DOHH2 (cell line): Measurements from ENCODE around the gene NXT1.

Experiments used
- H3F3A ChIP-seq: fragments of 200-600 bp; sonication (generic), shearing (Covaris generic); 2 replicates; pipeline ENCODE4 v1.6.0; 2016; ENCODE audit warnings: antibody characterized with exemption, mild to moderate bottlenecking; ENCODE audit not compliant: control insufficient read depth, insufficient read depth
- H3K27ac ChIP-seq: fragments of 200-600 bp; sonication (generic); 2 replicates; pipeline ENCODE4 v1.5.1; 2014; ENCODE audit warnings: low read depth, mild to moderate bottlenecking, low read length, moderate library complexity
- H3K27me3 ChIP-seq: fragments of 200-600 bp; sonication (generic); 2 replicates; pipeline ENCODE4 v1.6.1; 2014; ENCODE audit warnings: mild to moderate bottlenecking, low read length, mixed read lengths; ENCODE audit not compliant: control insufficient read depth
- H3K36me3 ChIP-seq: fragments of 200-600 bp; sonication (generic); 2 replicates; pipeline ENCODE4 v1.6.1; 2014; ENCODE audit warnings: mild to moderate bottlenecking, low read length, moderate library complexity, mixed read lengths; ENCODE audit not compliant: control insufficient read depth
- H3K4me1 ChIP-seq: fragments of 200-600 bp; sonication (generic); 2 replicates; pipeline ENCODE4 v1.6.1; 2014; ENCODE audit warnings: mild to moderate bottlenecking, low read length, mixed read lengths; ENCODE audit not compliant: control insufficient read depth
- H3K4me2 ChIP-seq: fragments of 200-600 bp; sonication (generic); 2 replicates; pipeline ENCODE4 v1.6.0; 2014; ENCODE audit warnings: mild to moderate bottlenecking, low read length, moderate library complexity
- H3K4me3 ChIP-seq: fragments of 200-600 bp; sonication (generic); 2 replicates; pipeline ENCODE4 v1.5.1; 2014; ENCODE audit warnings: mild to moderate bottlenecking, low read length, mixed read lengths
- H3K79me2 ChIP-seq: fragments of 200-600 bp; sonication (generic); 2 replicates; pipeline ENCODE4 v1.6.1; 2014; ENCODE audit warnings: mild to moderate bottlenecking, low read length, mixed read lengths; ENCODE audit not compliant: control insufficient read depth
- H3K9me2 ChIP-seq: fragments of 200-600 bp; sonication (generic); replicated peaks from 2 replicates; pipeline ENCODE4 v1.6.1; 2014; ENCODE audit warnings: mild to moderate bottlenecking, low read length, mixed read lengths; ENCODE audit not compliant: control insufficient read depth
- H3K9me3 ChIP-seq: fragments of 200-600 bp; sonication (generic); 2 replicates; pipeline ENCODE4 v1.6.1; 2014; ENCODE audit warnings: antibody characterized with exemption, low read length, mixed read lengths; ENCODE audit not compliant: control insufficient read depth, insufficient read depth
- H4K20me1 ChIP-seq: fragments of 200-600 bp; sonication (generic); 2 replicates; pipeline ENCODE4 v1.6.0; 2014; ENCODE audit warnings: low read depth, mild to moderate bottlenecking, antibody characterized with exemption, low read length, moderate library complexity; ENCODE audit not compliant: control insufficient read depth, insufficient read depth
- CTCF ChIP-seq: fragments of 200-600 bp; sonication (generic); IDR thresholded peaks from one replicate; pipeline ENCODE4 v1.5.1; 2014; ENCODE audit warnings: antibody characterized with exemption, mild to moderate bottlenecking, low read depth, low read length; ENCODE audit not compliant: poor library complexity, severe bottlenecking
- EZH2phosphoT487 ChIP-seq: fragments of 200-600 bp; sonication (generic); IDR thresholded peaks from 2 replicates; pipeline ENCODE4 v1.6.1; 2017; ENCODE audit warnings: borderline replicate concordance, mild to moderate bottlenecking, antibody characterized with exemption, low read length, moderate library complexity, mixed read lengths

The NXT1 gene

GRCh38 chr20:23397961-23398360, 47.4 kb downstream of the NXT1 start:
- no peak overlapping the region for H3K27ac ChIP-seq
- peaks cover 28% of the 10 kb centered on the region for H3K36me3 ChIP-seq
- H3K9me2 ChIP-seq = no peaks in the 10 kb centered on the region
- no peaks in the 10 kb centered on the region for H3K9me3 ChIP-seq
- no peaks in the 10 kb centered on the region for H3K27me3 ChIP-seq
- TF ChIP-seq CTCF (no peak), EZH2phosphoT487 (no peak)
- H3K4me1 ChIP-seq = peaks cover 5% of the 10 kb centered on the region
- H3K79me2 ChIP-seq = no peaks in the 10 kb centered on the region
- no peak overlapping the region for H3K4me3 ChIP-seq
- H3F3A ChIP-seq = no peaks in the 10 kb centered on the region
- H4K20me1 ChIP-seq = no peaks in the 10 kb centered on the region
- no peak overlapping the region for H3K4me2 ChIP-seq

GRCh38 chr20:23399568-23400241, 49.1 kb downstream of the NXT1 start:
- Histone ChIP-seq H3K36me3 (peaks cover 11% of the 10 kb centered on the region), H3F3A (no peaks in the 10 kb centered on the region), H3K4me1 (no peaks in the 10 kb centered on the region), H3K4me2 (no peak overlapping the region), H4K20me1 (no peaks in the 10 kb centered on the region; the same call in 1 of the 2 replicates), H3K9me3 (no peaks in the 10 kb centered on the region), H3K79me2 (peaks cover 10% of the 10 kb centered on the region), H3K27me3 (no peaks in the 10 kb centered on the region), H3K27ac (no peak overlapping the region), H3K9me2 (no peaks in the 10 kb centered on the region), H3K4me3 (no peak overlapping the region)
- TF ChIP-seq CTCF = no peak
- TF ChIP-seq EZH2phosphoT487 = no peak

- no peak overlapping the region for H3K4me2 ChIP-seq
- H3K79me2 ChIP-seq = peaks cover 23% of the 10 kb centered on the region
- no peaks in the 10 kb centered on the region for H3K4me1 ChIP-seq
- H3K36me3 ChIP-seq = peaks cover 4% of the 10 kb centered on the region; the same call in 1 of the 2 replicates
- no peaks in the 10 kb centered on the region for H3K9me3 ChIP-seq
- H4K20me1 ChIP-seq = no peaks in the 10 kb centered on the region; the same call in 1 of the 2 replicates
- no peak overlapping the region for H3K4me3 ChIP-seq
- H3K27me3 ChIP-seq = no peaks in the 10 kb centered on the region
- no peak overlapping the region for H3K27ac ChIP-seq
- H3K9me2 ChIP-seq = no peaks in the 10 kb centered on the region
- no peaks in the 10 kb centered on the region for H3F3A ChIP-seq
- TF ChIP-seq EZH2phosphoT487 (no peak), CTCF (no peak)
Measured at GRCh38 chr20:23401051-23401450, 50.5 kb downstream of the NXT1 start.
